A673 (cell line): ENCODE measurements around the gene AMMECR1.

ENCODE experiments used
- CTCF ChIP-seq: fragments of 300-800, 200-600 bp; sonication (generic); conservative IDR thresholded peaks from 2 replicates; pipeline ENCODE4 v1.5.1; 2017; ENCODE audit warnings: low read depth, mild to moderate bottlenecking, antibody characterized with exemption, low read length, moderate library complexity, mixed read lengths
- EZH2 ChIP-seq: fragments of 200-600 bp; sonication (generic); IDR thresholded peaks from 2 replicates; pipeline ENCODE4 v1.6.1; 2017; ENCODE audit warnings: borderline replicate concordance, low read depth, mild to moderate bottlenecking, mixed read lengths, antibody characterized with exemption, low read length; ENCODE audit not compliant: poor library complexity, severe bottlenecking

GRCh38 chrX:110268886-110269285 is 49.0 kb downstream of the AMMECR1 start:
- no peak for TF ChIP-seq CTCF
- TF ChIP-seq EZH2, result no peak
